Lower lobe of right lung (tissue), 2 donors: Measurements from ENCODE around the gene CLASRP. TPM values are rescaled to one million over a fixed set of nuclear protein-coding genes. Genes with fewer than 3 reads are reported as not detected.

Experiments
- ATAC-seq, 2 donors: fragments of 200-7000 bp; cut with Tn5 transposase; one replicate each; pipeline ENCODE4 v1.9.1; 2020 to 2022; ENCODE audit warnings: mild to moderate bottlenecking in 2 of 2, moderate library complexity in 2 of 2
- DNase-seq: peaks from one replicate; pipeline ENCODE4 v3.0.0-alpha.2; 2020
- H3K27ac ChIP-seq: fragments of 200-600 bp; one replicate; pipeline ENCODE4 v1.8.0; 2022
- H3K27me3 ChIP-seq: fragments of 200-600 bp; one replicate; pipeline ENCODE4 v1.8.0; 2022; ENCODE audit warnings: low read depth
- H3K36me3 ChIP-seq: fragments of 200-600 bp; one replicate; pipeline ENCODE4 v1.8.0; 2022; ENCODE audit warnings: mild to moderate bottlenecking
- H3K4me1 ChIP-seq: fragments of 200-600 bp; one replicate; pipeline ENCODE4 v1.8.0; 2022
- H3K4me3 ChIP-seq: fragments of 200-600 bp; one replicate; pipeline ENCODE4 v1.8.0; 2022; ENCODE audit warnings: mild to moderate bottlenecking
- H3K9me3 ChIP-seq: fragments of 200-600 bp; one replicate; pipeline ENCODE4 v1.8.0; 2022
- CTCF ChIP-seq: fragments of 200-600 bp; IDR thresholded peaks from one replicate; pipeline ENCODE4 v1.8.0; 2022; ENCODE audit warnings: antibody characterized with exemption, mild to moderate bottlenecking
- intact Hi-C: fragments of 100-400 bp; cut with DNase I; formaldehyde crosslinking; loops from one replicate; pipeline ENCODE4 v1.11.0; 2022
- total RNA-seq: library from RNA; stranded (reverse); fragmentation: NEBNext Ultra II Directional; extraction: Animal tissue kit (Norgen Biotek cat#: 25700); gene quantifications from one replicate; pipeline ENCODE4 v1.2.1, GENCODE V29; 2021
- donor health status: DM: no; HTN: yes; CAD: no; lungs with severe emphysema.

Gene CLASRP
- total RNA-seq, 1 donor from 2014 or later = 71.7 TPM

GRCh38 chr19:45047188-45047797 lies 8.4 kb downstream of the CLASRP start:
- DNase-seq (no peak), ATAC-seq (peak in 1 of 2 donors; percentile 57)
- TF ChIP-seq CTCF = no peak
- Histone ChIP-seq H3K4me3 (no peak overlapping the region), H3K9me3 (no peaks in the 10 kb centered on the region), H3K4me1 (peaks cover 32% of the 10 kb centered on the region), H3K27ac (no peak overlapping the region), H3K27me3 (no peaks in the 10 kb centered on the region), H3K36me3 (peaks cover 56% of the 10 kb centered on the region)
- intact Hi-C loops = no loop called here

GRCh38 chr19:45049073-45049736 lies 10.4 kb downstream of the CLASRP start:
- H3K27ac ChIP-seq = no peak overlapping the region
- ATAC-seq = no peak

GRCh38 chr19:45050036-45050435 lies 11.2 kb downstream of the CLASRP start:
- no peaks in the 10 kb centered on the region for H3K27me3 ChIP-seq
- no peak for TF ChIP-seq CTCF
- peaks cover 58% of the 10 kb centered on the region for H3K36me3 ChIP-seq
- no peak overlapping the region for H3K4me3 ChIP-seq
- H3K9me3 ChIP-seq = no peaks in the 10 kb centered on the region
- ATAC-seq = no peak
- intact Hi-C loops = no loop called here
- peaks cover 20% of the 10 kb centered on the region for H3K4me1 ChIP-seq
- no peak overlapping the region for H3K27ac ChIP-seq
- DNase-seq = no peak

More at GRCh38 chr19:45049073-45049736, 10.4 kb downstream of the CLASRP start:
- H3K27me3 ChIP-seq = no peaks in the 10 kb centered on the region
- DNase-seq = no peak
- H3K4me1 ChIP-seq = peaks cover 27% of the 10 kb centered on the region
- H3K36me3 ChIP-seq = peaks cover 58% of the 10 kb centered on the region
- no peaks in the 10 kb centered on the region for H3K9me3 ChIP-seq
- intact Hi-C loops = no loop called here
- H3K4me3 ChIP-seq = no peak overlapping the region
- TF ChIP-seq CTCF = no peak

- Histone ChIP-seq H3K4me3 (no peak overlapping the region), H3K9me3 (no peaks in the 10 kb centered on the region), H3K36me3 (peaks cover 58% of the 10 kb centered on the region), H3K4me1 (peaks cover 2% of the 10 kb centered on the region), H3K27ac (no peak overlapping the region), H3K27me3 (no peaks in the 10 kb centered on the region)
- DNase-seq (no peak), ATAC-seq (no peak)
- no peak for TF ChIP-seq CTCF
- intact Hi-C loops = no loop called here
Observed at GRCh38 chr19:45051929-45052579, 13.2 kb downstream of the CLASRP start.

- no peak overlapping the region for H3K4me3 ChIP-seq
- peaks cover 100% of the 10 kb centered on the region for H3K36me3 ChIP-seq
- no peak for DNase-seq
- H3K9me3 ChIP-seq = no peaks in the 10 kb centered on the region
- H3K27ac ChIP-seq = no peak overlapping the region
- no peak for ATAC-seq
- H3K4me1 ChIP-seq = no peaks in the 10 kb centered on the region
- intact Hi-C loops = no loop called here
- no peak for TF ChIP-seq CTCF
- no peaks in the 10 kb centered on the region for H3K27me3 ChIP-seq
Observed at GRCh38 chr19:45056831-45057230, 18.0 kb downstream of the CLASRP start.
